Thyroid gland (tissue), 4 donors: Measurements from ENCODE around the gene A1CF. TPM values are rescaled to one million over a fixed set of nuclear protein-coding genes. Genes with fewer than 3 reads are reported as not detected.
"Not testable (repeated sequence)": the region's sequence is repeated elsewhere in the genome, so short reads cannot be mapped to it uniquely, and the experiment has no call there.

ENCODE experiments used
- DNase-seq, 2 donors: peaks; one replicate each; pipeline ENCODE4 v3.0.0-alpha.2; 2019
- H3K27ac ChIP-seq, 3 donors: fragments of 200-600 bp; sonication (generic); 1 replicate in 2 of 3; 2 replicates in 1 of 3; pipeline ENCODE4 v1.5.1; 2016 to 2019; ENCODE audit warnings: mild to moderate bottlenecking in 1 of 3, moderate library complexity in 1 of 3
- H3K27me3 ChIP-seq: fragments of 200-600 bp; sonication (generic); one replicate; pipeline ENCODE4 v1.5.1; 2019
- H3K36me3 ChIP-seq, 2 donors: fragments of 200-600 bp; sonication (generic); one replicate each; pipeline ENCODE4 v1.5.1; 2016 to 2019
- H3K4me1 ChIP-seq, 2 donors: fragments of 200-600 bp; sonication (generic); one replicate each; pipeline ENCODE4 v1.5.1; 2017 to 2019
- H3K4me3 ChIP-seq, 3 donors: fragments of 200-600 bp; sonication (generic); replicated peaks in 1 of 3; 1 replicate in 2 of 3; 2 replicates in 1 of 3; pipeline ENCODE4 v1.5.1; 2016; ENCODE audit warnings: mild to moderate bottlenecking in 1 of 3
- H3K9me3 ChIP-seq: fragments of 200-600 bp; sonication (generic); one replicate; pipeline ENCODE4 v1.5.1; 2017
- POLR2A ChIP-seq, 2 donors: fragments of 450-650 bp; IDR thresholded peaks; one replicate each; pipeline ENCODE4 v1.6.1; 2017; ENCODE audit warnings: antibody characterized with exemption in 2 of 2, mild to moderate bottlenecking in 2 of 2, moderate library complexity in 1 of 2
- WGBS, 2 donors: methylation state at CpG; one replicate each; pipeline ENCODE4 v1.1.5; 2017; 5-methylcytosine and 5-hydroxymethylcytosine counted together
- intact Hi-C: fragments of 100-400 bp; cut with DNase I; formaldehyde crosslinking; loops from one replicate; pipeline ENCODE4 v1.15.1; 2023
- total RNA-seq, 4 donors: library from RNA; depleted of rRNA; stranded (reverse); fragments of >200 nt; gene quantifications; one replicate each; pipeline ENCODE4 v1.2.3, GENCODE V29; 2016
- TF ChIP-seq, protein P1 (sequence below), 6 experiments: fragments of 200-600 bp in 3 of 6; fragments of 450-650 bp in 3 of 6; sonication (generic) in 3 of 6; IDR thresholded peaks; one replicate each; pipeline ENCODE4 v1.5.1; 2016 to 2019; ENCODE audit warnings: antibody characterized with exemption in 6 of 6, mild to moderate bottlenecking in 2 of 6, inconsistent platforms in 1 of 6, moderate library complexity in 1 of 6

A1CF gene
- total RNA-seq, 4 donors from 2014 or later: not detected

DNA sequence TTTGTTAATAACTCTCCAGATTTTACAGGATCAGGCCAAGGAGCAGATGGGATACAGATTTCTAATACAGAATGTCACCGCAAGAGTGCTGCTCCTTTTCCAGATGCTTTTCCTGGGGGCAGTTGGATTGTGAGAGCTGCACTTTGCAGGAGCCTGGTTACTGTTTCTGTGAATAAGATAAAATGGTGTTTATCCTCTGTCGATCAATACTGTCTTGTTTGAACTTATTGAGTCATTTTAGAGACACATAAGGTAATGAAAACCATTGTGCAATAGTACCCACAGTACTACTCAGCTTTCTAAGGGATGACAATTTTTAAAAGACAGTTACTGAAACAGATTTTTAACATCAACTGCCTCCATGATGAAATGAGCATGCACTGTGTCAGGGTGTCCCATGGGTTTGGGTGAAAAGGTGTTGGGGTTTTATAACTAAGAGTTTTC, 2.9 kb downstream of the A1CF start:
- no peaks in the 10 kb centered on the region for H3K27me3 ChIP-seq
- no peak overlapping the region for H3K4me3 ChIP-seq
- WGBS, 2 donors: 90 to 93% methylated on average over 2 of the region's 2 CpGs
- no peak overlapping the region for H3K27ac ChIP-seq
- no peaks in the 10 kb centered on the region for H3K4me1 ChIP-seq
- DNase-seq: no peak
- TF ChIP-seq POLR2A (IDR thresholded peaks at IDR 0.05): no peak
- TF ChIP-seq, protein P1, sequence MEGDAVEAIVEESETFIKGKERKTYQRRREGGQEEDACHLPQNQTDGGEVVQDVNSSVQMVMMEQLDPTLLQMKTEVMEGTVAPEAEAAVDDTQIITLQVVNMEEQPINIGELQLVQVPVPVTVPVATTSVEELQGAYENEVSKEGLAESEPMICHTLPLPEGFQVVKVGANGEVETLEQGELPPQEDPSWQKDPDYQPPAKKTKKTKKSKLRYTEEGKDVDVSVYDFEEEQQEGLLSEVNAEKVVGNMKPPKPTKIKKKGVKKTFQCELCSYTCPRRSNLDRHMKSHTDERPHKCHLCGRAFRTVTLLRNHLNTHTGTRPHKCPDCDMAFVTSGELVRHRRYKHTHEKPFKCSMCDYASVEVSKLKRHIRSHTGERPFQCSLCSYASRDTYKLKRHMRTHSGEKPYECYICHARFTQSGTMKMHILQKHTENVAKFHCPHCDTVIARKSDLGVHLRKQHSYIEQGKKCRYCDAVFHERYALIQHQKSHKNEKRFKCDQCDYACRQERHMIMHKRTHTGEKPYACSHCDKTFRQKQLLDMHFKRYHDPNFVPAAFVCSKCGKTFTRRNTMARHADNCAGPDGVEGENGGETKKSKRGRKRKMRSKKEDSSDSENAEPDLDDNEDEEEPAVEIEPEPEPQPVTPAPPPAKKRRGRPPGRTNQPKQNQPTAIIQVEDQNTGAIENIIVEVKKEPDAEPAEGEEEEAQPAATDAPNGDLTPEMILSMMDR (IDR thresholded peaks at IDR 0.05): no peak
- intact Hi-C loops: no loop called here
- H3K9me3 ChIP-seq: no peaks in the 10 kb centered on the region
- no peaks in the 10 kb centered on the region for H3K36me3 ChIP-seq

DNA sequence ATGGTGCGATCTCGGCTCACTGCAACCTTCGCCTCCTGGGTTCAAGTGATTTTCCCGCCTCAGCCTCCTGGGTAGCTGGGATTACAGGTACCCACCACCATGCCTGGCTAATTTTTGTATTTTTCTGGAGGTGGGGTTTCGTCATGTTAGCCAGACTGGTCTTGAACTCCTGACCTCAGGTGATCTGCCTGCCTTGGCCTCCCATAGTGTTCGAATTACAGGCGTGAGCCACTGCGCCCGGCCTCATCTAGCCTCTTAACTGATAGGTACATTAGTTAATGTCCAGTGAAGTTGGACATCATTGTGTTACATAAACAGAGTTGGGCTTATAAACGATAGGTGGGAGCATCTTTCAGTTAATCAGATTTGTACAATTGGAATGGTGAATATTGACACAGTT, 4.4 kb downstream of the A1CF start:
- DNase-seq, H3K27ac ChIP-seq, H3K4me1 ChIP-seq, H3K9me3 ChIP-seq, intact Hi-C loops, H3K27me3 ChIP-seq, H3K4me3 ChIP-seq, H3K36me3 ChIP-seq: not testable (repeated sequence)
- 92 to 97% methylated on average over 10 of the region's 10 CpGs for WGBS, 2 donors

- WGBS, 2 donors: 87 to 90% methylated on average over 2 of the region's 2 CpGs
- no peaks in the 10 kb centered on the region for H3K9me3 ChIP-seq
- H3K4me1 ChIP-seq: no peaks in the 10 kb centered on the region
Observed at GRCh38 chr10:50876429-50876828, 9.0 kb downstream of the A1CF start.

DNA sequence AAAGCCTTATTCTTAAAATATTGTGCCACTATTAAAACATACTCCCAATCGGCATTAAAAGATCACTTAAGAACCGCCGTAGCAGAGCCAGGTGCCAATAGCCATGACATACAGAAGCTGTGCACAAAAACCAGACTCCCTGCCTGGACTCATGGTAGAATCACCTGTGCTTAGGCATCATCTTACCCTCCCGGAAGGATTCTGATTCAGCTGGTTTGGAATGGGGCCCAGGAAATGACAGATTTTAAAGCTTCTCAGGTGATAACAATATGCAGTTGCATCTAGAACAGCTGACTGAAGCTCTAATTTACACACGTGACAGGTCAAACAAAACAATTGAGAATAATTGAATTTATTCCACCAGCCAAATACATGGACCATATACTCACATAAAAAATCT, 10.7 kb downstream of the A1CF start:
- TF ChIP-seq POLR2A (IDR thresholded peaks at IDR 0.05): no peak
- TF ChIP-seq, protein P1 (IDR thresholded peaks at IDR 0.05): no peak
- Histone ChIP-seq H3K9me3 (no peaks in the 10 kb centered on the region), H3K27me3 (no peaks in the 10 kb centered on the region), H3K4me1 (no peaks in the 10 kb centered on the region), H3K4me3 (no peak overlapping the region), H3K36me3 (no peaks in the 10 kb centered on the region), H3K27ac (no peak overlapping the region)
- 75 to 77% methylated on average over 5 of the region's 5 CpGs for WGBS, 2 donors
- no peak for DNase-seq
- intact Hi-C loops: no loop called here

More at GRCh38 chr10:50876429-50876828, 9.0 kb downstream of the A1CF start:
- H3K4me3 ChIP-seq: no peak overlapping the region
- no peak for TF ChIP-seq POLR2A (IDR thresholded peaks at IDR 0.05)
- TF ChIP-seq, protein P1 (IDR thresholded peaks at IDR 0.05): no peak
- no peak for DNase-seq
- H3K27me3 ChIP-seq: no peaks in the 10 kb centered on the region
- intact Hi-C loops: no loop called here
- H3K36me3 ChIP-seq: no peaks in the 10 kb centered on the region
- no peak overlapping the region for H3K27ac ChIP-seq

GRCh38 chr10:50866317-50866716, 19.1 kb downstream of the A1CF start:
- WGBS, 2 donors: 67 to 80% methylated on average over 2 of the region's 2 CpGs
- Histone ChIP-seq H3K4me3 (no peak overlapping the region), H3K27me3 (no peaks in the 10 kb centered on the region), H3K9me3 (no peaks in the 10 kb centered on the region), H3K4me1 (no peaks in the 10 kb centered on the region), H3K36me3 (no peaks in the 10 kb centered on the region), H3K27ac (no peak overlapping the region)
- no peak for TF ChIP-seq POLR2A (IDR thresholded peaks at IDR 0.05)
- no peak for DNase-seq
- intact Hi-C loops: no loop called here

DNA sequence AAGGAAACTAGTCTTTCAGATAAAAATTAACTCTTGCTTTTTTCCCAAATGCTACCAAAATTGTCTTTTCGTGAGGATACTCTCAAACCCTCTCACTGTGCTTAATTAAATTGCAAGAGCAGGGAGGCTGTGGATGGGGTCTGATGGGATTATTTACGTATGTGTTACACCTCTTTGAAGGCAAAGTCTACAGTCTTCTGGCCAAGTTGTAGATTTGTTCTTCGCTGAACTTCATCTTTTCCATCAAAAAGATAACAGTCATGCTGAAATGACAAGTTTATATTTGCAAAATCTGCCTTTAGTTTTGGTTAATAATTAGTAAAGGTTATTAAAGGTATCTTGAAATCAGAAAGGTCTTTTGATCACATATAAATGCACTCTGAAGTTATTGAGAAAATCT, 22.7 kb downstream of the A1CF start:
- Histone ChIP-seq H3K27ac (no peak overlapping the region), H3K36me3 (no peaks in the 10 kb centered on the region), H3K4me1 (no peaks in the 10 kb centered on the region), H3K27me3 (no peaks in the 10 kb centered on the region), H3K4me3 (no peak overlapping the region), H3K9me3 (no peaks in the 10 kb centered on the region)
- TF ChIP-seq, protein P1 (IDR thresholded peaks at IDR 0.05): no peak
- TF ChIP-seq POLR2A (IDR thresholded peaks at IDR 0.05): no peak
- 81% methylated on average over 3 of the region's 3 CpGs for WGBS, 2 donors
- no peak for DNase-seq
- intact Hi-C loops: no loop called here
